H1 (cell line): ENCODE data around the gene IFT81. TPM values are rescaled to one million over a fixed set of nuclear protein-coding genes. Genes with fewer than 3 reads are reported as not detected.

Experiments used
- CTCF ChIA-PET: fragments of 300-600 bp; sonication (Branson Sonifier 250); formaldehyde crosslinking; loops from one replicate; lab custom pipeline; 2021; ENCODE audit not compliant: partially characterized antibody; lab: Charles Lee
- POLR2A ChIA-PET: fragments of 300-600 bp; sonication (Branson Sonifier 250); formaldehyde crosslinking; loops from one replicate; lab custom pipeline; 2021; ENCODE audit warnings: inconsistent platforms; ENCODE audit not compliant: partially characterized antibody; lab: Charles Lee
- DNase-seq, 2 experiments: peaks; one replicate each; pipeline versions ENCODE4 v3.0.0 to v3.0.0-alpha.2; 2010 to 2022; ENCODE audit warnings: low spot score in 2 of 2, low read depth in 1 of 2, mixed read lengths in 1 of 2
- FAIRE-seq: peaks from 2 replicates; lab custom pipeline; 2011; peaks lifted over from hg19 to GRCh38; lab: Jason Lieb, UNC
- H2AFZ ChIP-seq: 2 replicates; pipeline ENCODE4 v1.8.1; 2012; ENCODE audit warnings: low read length, inconsistent platforms
- H2AK5ac ChIP-seq: 2 replicates; pipeline ENCODE4 v1.6.1; 2013; ENCODE audit warnings: low read depth, low read length
- H2BK120ac ChIP-seq: replicated peaks from 2 replicates; pipeline ENCODE3; 2013; ENCODE audit warnings: low read depth, low read length, inconsistent platforms
- H2BK12ac ChIP-seq: 2 replicates; pipeline ENCODE4 v1.6.1; 2013; ENCODE audit warnings: low read depth, low read length
- H2BK15ac ChIP-seq: 2 replicates; pipeline ENCODE4 v1.6.1; 2013; ENCODE audit warnings: low read length
- H2BK20ac ChIP-seq: 2 replicates; pipeline ENCODE4 v1.6.1; 2013; ENCODE audit warnings: low read length
- H2BK5ac ChIP-seq: 2 replicates; pipeline ENCODE4 v1.6.1; 2013; ENCODE audit warnings: low read depth, low read length
- H3K14ac ChIP-seq: 2 replicates; pipeline ENCODE4 v1.6.1; 2013; ENCODE audit warnings: inconsistent platforms; ENCODE audit not compliant: insufficient read length
- H3K18ac ChIP-seq: 2 replicates; pipeline ENCODE4 v1.6.1; 2013; ENCODE audit warnings: low read length; ENCODE audit errors: extremely low read depth
- H3K23ac ChIP-seq: 2 replicates; pipeline ENCODE4 v1.6.1; 2013; ENCODE audit warnings: inconsistent platforms; ENCODE audit not compliant: insufficient read length
- H3K23me2 ChIP-seq: 2 replicates; pipeline ENCODE4 v1.6.1; 2013; ENCODE audit warnings: low read depth, low read length
- H3K27ac ChIP-seq: 2 replicates; pipeline ENCODE4 v1.6.1; 2011; ENCODE audit warnings: low read depth, low read length, inconsistent platforms
- H3K27me3 ChIP-seq, 4 experiments: replicated peaks in 1 of 4; 1 replicate in 1 of 4; 2 replicates in 3 of 4; pipeline versions ENCODE4 v1.6.1 to v1.8.1; 2011 to 2013; ENCODE audit warnings: low read length in 3 of 4, mild to moderate bottlenecking in 3 of 4, inconsistent platforms in 2 of 4, mixed read lengths in 2 of 4, moderate library complexity in 1 of 4; ENCODE audit not compliant: control insufficient read depth in 3 of 4, insufficient read depth in 3 of 4; ENCODE audit errors: extremely low read depth in 1 of 4
- H3K36me3 ChIP-seq, 4 experiments: 2 replicates each; pipeline versions ENCODE4 v1.6.1 to v1.8.1; 2011 to 2013; ENCODE audit warnings: mild to moderate bottlenecking in 4 of 4, low read length in 3 of 4, moderate library complexity in 2 of 4, control low read depth in 1 of 4, inconsistent platforms in 1 of 4; ENCODE audit not compliant: insufficient read depth in 4 of 4, control insufficient read depth in 2 of 4
- H3K4ac ChIP-seq: replicated peaks from 2 replicates; pipeline ENCODE3; 2013; ENCODE audit warnings: low read length, low read depth, mixed read lengths, inconsistent platforms; ENCODE audit not compliant: insufficient read length
- H3K4me1 ChIP-seq, 4 experiments: replicated peaks in 1 of 4; 1 replicate in 1 of 4; 2 replicates in 3 of 4; pipeline versions ENCODE4 v1.6.1 to v1.8.1; 2011 to 2013; ENCODE audit warnings: low read length in 3 of 4, inconsistent platforms in 2 of 4, mixed read lengths in 1 of 4; ENCODE audit not compliant: insufficient read depth in 4 of 4, control insufficient read depth in 3 of 4
- H3K4me2 ChIP-seq, 2 experiments: 2 replicates each; pipeline versions ENCODE4 v1.6.1 to v1.8.1; 2011 to 2013; ENCODE audit warnings: low read depth in 2 of 2, low read length in 2 of 2, control low read depth in 1 of 2, inconsistent platforms in 1 of 2, mild to moderate bottlenecking in 1 of 2; ENCODE audit not compliant: insufficient read depth in 1 of 2
- H3K4me3 ChIP-seq, 4 experiments: fragments of 200-600, 300-600 bp in 1 of 4; sonication (generic), shearing (Covaris generic), sonication (Bioruptor Twin) in 1 of 4; 2 replicates each; pipeline versions ENCODE4 v1.5.1 to v1.8.1; 2011 to 2016; ENCODE audit warnings: low read length in 4 of 4, low read depth in 3 of 4, control low read depth in 2 of 4, inconsistent platforms in 2 of 4, mild to moderate bottlenecking in 2 of 4, mixed read lengths in 1 of 4, moderate library complexity in 1 of 4; ENCODE audit not compliant: insufficient read depth in 2 of 4; ENCODE audit errors: extremely low read depth in 1 of 4
- H3K56ac ChIP-seq: replicated peaks from 2 replicates; pipeline ENCODE3; 2013; ENCODE audit warnings: low read depth, mild to moderate bottlenecking, mixed read lengths, low read length, inconsistent platforms; ENCODE audit not compliant: insufficient read length
- H3K79me1 ChIP-seq: 2 replicates; pipeline ENCODE4 v1.6.1; 2013; ENCODE audit warnings: low read depth, low read length, control low read depth
- H3K79me2 ChIP-seq, 2 experiments: 2 replicates each; pipeline versions ENCODE4 v1.6.1 to v1.8.1; 2012 to 2013; ENCODE audit warnings: low read length in 2 of 2, mild to moderate bottlenecking in 2 of 2, inconsistent platforms in 1 of 2; ENCODE audit not compliant: insufficient read depth in 2 of 2, control insufficient read depth in 1 of 2
- H3K9ac ChIP-seq, 4 experiments: replicated peaks in 1 of 4; 1 replicate in 1 of 4; 2 replicates in 3 of 4; pipeline versions ENCODE4 v1.6.1 to v1.8.1; 2011 to 2013; ENCODE audit warnings: low read depth in 3 of 4, low read length in 3 of 4, control low read depth in 2 of 4, mild to moderate bottlenecking in 2 of 4, moderate library complexity in 2 of 4, inconsistent platforms in 1 of 4; ENCODE audit errors: extremely low read depth in 1 of 4
- H3K9me3 ChIP-seq, 2 experiments: 2 replicates each; pipeline versions ENCODE4 v1.6.1 to v1.8.1; 2012 to 2013; ENCODE audit warnings: mild to moderate bottlenecking in 2 of 2, moderate library complexity in 2 of 2, control low read depth in 1 of 2, inconsistent platforms in 1 of 2, low read depth in 1 of 2, low read length in 1 of 2, mixed read lengths in 1 of 2; ENCODE audit not compliant: insufficient read depth in 2 of 2
- H4K20me1 ChIP-seq, 2 experiments: replicated peaks in 1 of 2; 2 replicates each; pipeline versions ENCODE3 to v1.8.1; 2011 to 2013; ENCODE audit warnings: inconsistent platforms in 2 of 2, low read length in 2 of 2, mild to moderate bottlenecking in 1 of 2; ENCODE audit not compliant: insufficient read depth in 2 of 2, control insufficient read depth in 1 of 2
- H4K5ac ChIP-seq: 2 replicates; pipeline ENCODE4 v1.6.1; 2013; ENCODE audit warnings: low read length, low read depth, mixed read lengths, inconsistent platforms; ENCODE audit not compliant: insufficient read length
- H4K8ac ChIP-seq: 2 replicates; pipeline ENCODE4 v1.8.0; 2013; ENCODE audit warnings: mild to moderate bottlenecking, moderate library complexity, low read length, inconsistent platforms; ENCODE audit not compliant: insufficient read depth; ENCODE audit errors: extremely low read depth
- H4K91ac ChIP-seq: replicated peaks from 2 replicates; pipeline ENCODE3; 2013; ENCODE audit warnings: low read length, mixed read lengths, inconsistent platforms; ENCODE audit not compliant: insufficient read length
- RXRA ChIP-seq: IDR thresholded peaks from 2 replicates; pipeline ENCODE4 v1.6.1; 2011; ENCODE audit warnings: low read depth, mild to moderate bottlenecking, low read length, moderate library complexity; ENCODE audit not compliant: insufficient read depth
- WGBS, 2 experiments: shearing (Covaris generic) in 1 of 2; methylation state at CpG; one replicate each; pipeline versions ENCODE4 v1.1.6 to v1.1.7; 2013 to 2015; ENCODE audit warnings: low lambda C conversion rate in 2 of 2, mixed read lengths in 2 of 2, inconsistent platforms in 1 of 2, low coverage in 1 of 2, missing lambda C conversion rate in 1 of 2; ENCODE audit not compliant: insufficient replicate concordance in 2 of 2, insufficient coverage in 1 of 2, insufficient read length in 1 of 2; ENCODE audit errors: extremely low coverage in 1 of 2, missing lambda C conversion rate in 1 of 2; 5-methylcytosine and 5-hydroxymethylcytosine counted together
- polyA plus RNA-seq, 7 experiments: library from polyadenylated mRNA; depleted of rRNA in 3 of 7; stranded (reverse) in 5 of 7; unstranded in 2 of 7; fragments of >200 nt in 5 of 7; fragments of 200-250 nt in 2 of 7; gene quantifications; 1 replicate in 5 of 7; 2 replicates in 1 of 7; 4 replicates in 1 of 7; pipeline versions ENCODE4 v1.2.1 to v1.2.3, GENCODE V29; 2011 to 2013; ENCODE audit warnings: missing spikeins in 2 of 7, mixed read lengths in 2 of 7
- total RNA-seq: library from RNA; stranded (reverse); fragmentation: NEBNext Ultra II Directional; extraction: Animal tissue kit (Norgen Biotek cat#: 25700); gene quantifications from 2 replicates; pipeline ENCODE4 v1.2.1, GENCODE V29; 2021

IFT81 gene
- total and polyA plus RNA-seq, 2 of the 8 experiments (the other 6 are each of a cell fraction or from before 2014, with no cell fraction given), result 4.1 to 14.5 TPM

DNA sequence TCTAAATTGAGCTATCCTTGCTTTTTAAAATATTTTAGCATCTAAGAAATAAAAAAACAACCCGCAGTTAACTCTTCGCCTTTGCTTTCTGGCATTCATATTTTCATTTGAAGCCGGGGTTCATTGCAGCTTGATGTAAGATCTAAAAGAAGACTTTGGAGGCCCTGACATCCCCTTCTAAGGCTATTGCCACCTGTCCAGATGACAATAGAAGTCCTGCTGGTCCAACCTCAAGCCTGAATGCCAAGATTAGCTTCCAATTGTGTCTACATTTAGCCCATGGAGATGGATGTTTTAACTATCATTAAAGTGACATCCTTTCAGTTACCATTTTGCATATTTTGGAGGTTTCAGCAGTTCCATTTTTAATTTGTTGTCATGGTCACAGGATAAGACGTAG is 105.3 kb downstream of the IFT81 start:
- H3K79me1 ChIP-seq, result no peaks in the 10 kb centered on the region
- H4K8ac ChIP-seq, result no peak overlapping the region
- H3K79me2 ChIP-seq, result no peaks in the 10 kb centered on the region
- no peak for FAIRE-seq
- no peak overlapping the region for H3K4ac ChIP-seq
- no peak overlapping the region for H3K14ac ChIP-seq
- no peak overlapping the region for H2AFZ ChIP-seq
- no peaks in the 10 kb centered on the region for H3K27me3 ChIP-seq
- no peaks in the 10 kb centered on the region for H3K36me3 ChIP-seq
- 91% methylated on average over 4 of the region's 4 CpGs; no CpG with 5 or more reads in 1 of the 2 experiments for WGBS, 2 experiments
- H3K4me2 ChIP-seq, result no peak overlapping the region
- POLR2A ChIA-PET, result no interaction called here
- H2BK15ac ChIP-seq, result no peak overlapping the region
- no peak overlapping the region for H4K5ac ChIP-seq
- no peak overlapping the region for H2BK5ac ChIP-seq
- no peaks in the 10 kb centered on the region for H4K20me1 ChIP-seq
- H3K23ac ChIP-seq, result no peak overlapping the region
- H3K56ac ChIP-seq, result no peak overlapping the region
- CTCF ChIA-PET, result interaction anchor here (1.6 kb wide), 1 partner anchor 9 kb away, joined by 4 read pairs; no protein-coding TSS in a partner anchor
- H3K27ac ChIP-seq, result no peak overlapping the region
- H2BK12ac ChIP-seq, result no peak overlapping the region
- DNase-seq, result no peak
- H4K91ac ChIP-seq, result no peak overlapping the region
- no peak for TF ChIP-seq RXRA
- TF ChIP-seq, all 59 proteins: peak for 0
- H3K9ac ChIP-seq, result no peak overlapping the region
- peaks cover 0 to 2% (median 0%) of the 10 kb centered on the region in 4 experiments; a peak in 1 of 7 replicates for H3K4me1 ChIP-seq
- H2BK120ac ChIP-seq, result no peak overlapping the region
- no peak overlapping the region for H2AK5ac ChIP-seq
- no peak overlapping the region for H3K18ac ChIP-seq
- no peak overlapping the region for H3K4me3 ChIP-seq
- H3K9me3 ChIP-seq, result no peaks in the 10 kb centered on the region
- H3K23me2 ChIP-seq, result no peaks in the 10 kb centered on the region
- H2BK20ac ChIP-seq, result no peak overlapping the region
